Measurements from ENCODE around the gene SNRNP25.

The SNRNP25 gene

DNA sequence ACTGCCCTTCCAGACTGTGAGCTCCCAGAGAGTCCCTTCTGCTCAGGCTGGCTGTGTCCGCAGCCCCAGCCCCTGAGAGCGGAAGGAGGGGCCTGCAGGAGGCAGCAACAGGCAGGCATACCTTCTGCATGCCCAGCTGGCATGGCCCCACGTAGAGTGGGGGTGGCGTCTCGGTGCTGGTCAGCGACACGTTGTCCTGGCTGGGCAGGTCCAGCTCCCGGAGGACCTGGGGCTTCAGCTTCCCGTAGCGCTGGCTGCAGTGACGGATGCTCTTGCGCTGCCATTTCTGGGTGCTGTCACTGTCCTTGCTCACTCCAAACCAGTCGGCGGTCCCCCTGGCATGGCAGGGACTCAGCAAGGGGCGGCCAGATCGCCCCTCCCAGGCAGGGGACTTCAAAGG, 9.8 kb downstream of the SNRNP25 start:
- ChIA-PET POLR2A (interaction anchor here (0.5 kb wide), 1 partner anchor 21 kb away, joined by 3 read pairs; no protein-coding TSS in a partner anchor), CTCF (interaction anchor here (0.6 to 19.8 kb wide), 7 partner anchors 8 to 44 kb away, joined by 3 to 643 read pairs (median 29); partner anchors contain the start of gene RHBDF1)
- peaks cover 0 to 10% (median 7%) of the 10 kb centered on the region in 4 experiments for H3K4me1 ChIP-seq (ENCODE audit: control extremely low read depth in 1 of 4, control insufficient read depth in 4 of 4, insufficient read depth in 4 of 4, low read length in 3 of 4)
- WGBS (ENCODE audit: insufficient coverage) = 94% methylated on average over 14 of the region's 16 CpGs
- H3K4me3 ChIP-seq (ENCODE audit: control insufficient read depth in 1 of 7, extremely low read depth in 1 of 7, insufficient read depth in 4 of 7, low read depth in 2 of 7, low read length in 6 of 7) = no peak overlapping the region
- H3K27ac ChIP-seq (ENCODE audit: insufficient read depth in 1 of 2, low read depth in 1 of 2, low read length in 2 of 2, poor library complexity in 1 of 2, severe bottlenecking in 2 of 2) = no peak overlapping the region
- H3K9me3 ChIP-seq (ENCODE audit: control extremely low read depth in 1 of 5, control insufficient read depth in 4 of 5, insufficient read depth in 2 of 5, low read depth in 1 of 5, low read length in 4 of 5) = no peaks in the 10 kb centered on the region
- no peaks in the 10 kb centered on the region for H3K27me3 ChIP-seq (replicated peaks in 2 of 5; ENCODE audit: control insufficient read depth in 4 of 5, insufficient read depth in 5 of 5, low read length in 4 of 5)
- no peak for DNase-seq
- H3K36me3 ChIP-seq (ENCODE audit: control insufficient read depth in 4 of 4, insufficient read depth in 4 of 4, low read length in 3 of 4) = peaks cover 0 to 28% (median 5%) of the 10 kb centered on the region in 4 experiments

DNA sequence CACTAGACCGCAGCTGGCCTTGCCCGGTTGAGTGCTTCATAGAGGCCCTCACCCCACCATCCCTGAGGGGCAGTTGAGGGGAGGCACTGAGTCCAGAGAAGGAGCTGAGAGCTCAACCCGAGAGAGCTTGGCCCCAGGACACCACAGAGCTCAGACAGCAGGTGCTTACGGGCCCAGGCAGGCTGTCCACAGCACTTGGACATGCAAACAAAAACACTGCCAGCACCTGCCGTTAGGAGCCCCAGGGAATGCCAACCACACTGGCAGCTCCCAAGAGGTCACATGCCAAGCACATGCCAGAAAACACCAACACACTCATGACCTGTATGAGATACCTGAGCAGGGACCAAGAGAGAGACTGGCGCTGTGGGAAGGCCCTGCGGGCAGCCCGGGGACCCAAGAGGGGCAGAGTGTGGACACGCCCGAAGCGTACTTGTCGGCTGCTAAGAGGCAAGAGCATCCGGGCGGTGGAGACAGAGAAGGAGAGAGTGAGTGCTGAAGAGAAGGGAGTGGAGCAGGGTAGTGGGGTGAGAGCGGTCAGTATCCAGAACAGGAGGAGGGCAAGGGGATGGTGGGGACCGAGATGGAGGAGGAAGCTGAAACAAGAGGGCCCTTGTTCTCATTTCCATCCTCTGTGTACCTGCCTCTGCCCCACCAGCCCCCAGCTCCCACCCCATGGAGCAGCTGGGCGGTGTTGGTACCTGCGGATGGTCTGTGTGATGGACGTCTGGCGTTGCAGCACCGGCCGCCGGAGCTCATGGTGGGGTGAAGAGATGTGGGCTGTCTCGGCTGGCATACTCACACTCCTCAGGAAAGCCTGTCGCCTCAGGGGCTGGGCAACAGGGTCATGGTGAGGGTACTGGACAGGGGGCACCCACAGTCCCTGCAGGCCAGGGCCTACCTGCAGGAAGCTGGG, 10.6 kb downstream of the SNRNP25 start:
- ChIA-PET POLR2A (interaction anchor here (2.2 kb wide), 1 partner anchor 32 kb away, joined by 12 read pairs; no protein-coding TSS in a partner anchor), CTCF (interaction anchor here (0.6 to 19.8 kb wide), 17 partner anchors 8 to 301 kb away, joined by 3 to 643 read pairs (median 5); partner anchors contain the start of genes POLR3K, RHBDF1 and SNRNP25)
- Histone ChIP-seq H3K36me3 (ENCODE audit: control insufficient read depth in 4 of 4, insufficient read depth in 4 of 4, low read length in 3 of 4) (peaks cover 0 to 23% (median 2%) of the 10 kb centered on the region in 4 experiments), H3K4me1 (ENCODE audit: control extremely low read depth in 1 of 4, control insufficient read depth in 4 of 4, insufficient read depth in 4 of 4, low read length in 3 of 4) (peaks cover 0 to 10% (median 7%) of the 10 kb centered on the region in 4 experiments), H3K9me3 (ENCODE audit: control extremely low read depth in 1 of 5, control insufficient read depth in 4 of 5, insufficient read depth in 2 of 5, low read depth in 1 of 5, low read length in 4 of 5) (no peaks in the 10 kb centered on the region), H3K4me3 (ENCODE audit: control insufficient read depth in 1 of 7, extremely low read depth in 1 of 7, insufficient read depth in 4 of 7, low read depth in 2 of 7, low read length in 6 of 7) (no peak overlapping the region), H3K27me3 (replicated peaks in 2 of 5; ENCODE audit: control insufficient read depth in 4 of 5, insufficient read depth in 5 of 5, low read length in 4 of 5) (no peaks in the 10 kb centered on the region), H3K27ac (ENCODE audit: insufficient read depth in 1 of 2, low read depth in 1 of 2, low read length in 2 of 2, poor library complexity in 1 of 2, severe bottlenecking in 2 of 2) (no peak overlapping the region)
- no peak for DNase-seq
- WGBS (ENCODE audit: insufficient coverage) = over 99% methylated on average over 21 of the region's 25 CpGs

- WGBS (ENCODE audit: insufficient coverage) = 90% methylated on average over 9 of the region's 9 CpGs
- ChIA-PET CTCF (interaction anchor here (0.7 to 19.8 kb wide), 20 partner anchors 7 to 300 kb away, joined by 3 to 643 read pairs (median 4); partner anchors contain the start of genes POLR3K, RHBDF1 and SNRNP25), POLR2A (interaction anchor here (2.2 kb wide), 1 partner anchor 32 kb away, joined by 12 read pairs; no protein-coding TSS in a partner anchor)
- H3K4me3 ChIP-seq (ENCODE audit: control insufficient read depth in 1 of 7, extremely low read depth in 1 of 7, insufficient read depth in 4 of 7, low read depth in 2 of 7, low read length in 6 of 7) = no peak overlapping the region
- H3K27me3 ChIP-seq (replicated peaks in 2 of 5; ENCODE audit: control insufficient read depth in 4 of 5, insufficient read depth in 5 of 5, low read length in 4 of 5) = no peaks in the 10 kb centered on the region
- H3K4me1 ChIP-seq (ENCODE audit: control extremely low read depth in 1 of 4, control insufficient read depth in 4 of 4, insufficient read depth in 4 of 4, low read length in 3 of 4) = peaks cover 0 to 10% (median 7%) of the 10 kb centered on the region in 4 experiments
- no peak for DNase-seq
- H3K9me3 ChIP-seq (ENCODE audit: control extremely low read depth in 1 of 5, control insufficient read depth in 4 of 5, insufficient read depth in 2 of 5, low read depth in 1 of 5, low read length in 4 of 5) = no peaks in the 10 kb centered on the region
- H3K27ac ChIP-seq (ENCODE audit: insufficient read depth in 1 of 2, low read depth in 1 of 2, low read length in 2 of 2, poor library complexity in 1 of 2, severe bottlenecking in 2 of 2) = no peak overlapping the region
- peaks cover 0 to 21% (median 0%) of the 10 kb centered on the region in 4 experiments for H3K36me3 ChIP-seq (ENCODE audit: control insufficient read depth in 4 of 4, insufficient read depth in 4 of 4, low read length in 3 of 4)
Observed at GRCh38 chr16:64914-65255, 11.3 kb downstream of the SNRNP25 start.

- H3K9me3 ChIP-seq (ENCODE audit: control extremely low read depth in 1 of 5, control insufficient read depth in 4 of 5, insufficient read depth in 2 of 5, low read depth in 1 of 5, low read length in 4 of 5) = no peaks in the 10 kb centered on the region
- ChIA-PET POLR2A (interaction anchor here (1.1 to 2.2 kb wide), 3 partner anchors 19 to 31 kb away, joined by 5 to 12 read pairs (median 7); no protein-coding TSS in a partner anchor), CTCF (interaction anchor here (0.6 to 19.8 kb wide), 22 partner anchors 9 to 289 kb away, joined by 3 to 643 read pairs (median 5); partner anchors contain the start of genes MPG, POLR3K and SNRNP25)
- no peak overlapping the region for H3K4me3 ChIP-seq (ENCODE audit: control insufficient read depth in 1 of 7, extremely low read depth in 1 of 7, insufficient read depth in 4 of 7, low read depth in 2 of 7, low read length in 6 of 7)
- peaks cover 0 to 16% (median 0%) of the 10 kb centered on the region in 4 experiments for H3K36me3 ChIP-seq (ENCODE audit: control insufficient read depth in 4 of 4, insufficient read depth in 4 of 4, low read length in 3 of 4)
- 20% methylated on average over 13 of the region's 17 CpGs for WGBS (ENCODE audit: insufficient coverage)
- no peaks in the 10 kb centered on the region for H3K27me3 ChIP-seq (replicated peaks in 2 of 5; ENCODE audit: control insufficient read depth in 4 of 5, insufficient read depth in 5 of 5, low read length in 4 of 5)
- peak; percentile 77 to 87 (median 83) for DNase-seq
- no peak overlapping the region for H3K27ac ChIP-seq (ENCODE audit: insufficient read depth in 1 of 2, low read depth in 1 of 2, low read length in 2 of 2, poor library complexity in 1 of 2, severe bottlenecking in 2 of 2)
- H3K4me1 ChIP-seq (ENCODE audit: control extremely low read depth in 1 of 4, control insufficient read depth in 4 of 4, insufficient read depth in 4 of 4, low read length in 3 of 4) = peaks cover 0 to 10% (median 7%) of the 10 kb centered on the region in 4 experiments
Observed at GRCh38 chr16:65745-66144, 12.1 kb downstream of the SNRNP25 start.

DNA sequence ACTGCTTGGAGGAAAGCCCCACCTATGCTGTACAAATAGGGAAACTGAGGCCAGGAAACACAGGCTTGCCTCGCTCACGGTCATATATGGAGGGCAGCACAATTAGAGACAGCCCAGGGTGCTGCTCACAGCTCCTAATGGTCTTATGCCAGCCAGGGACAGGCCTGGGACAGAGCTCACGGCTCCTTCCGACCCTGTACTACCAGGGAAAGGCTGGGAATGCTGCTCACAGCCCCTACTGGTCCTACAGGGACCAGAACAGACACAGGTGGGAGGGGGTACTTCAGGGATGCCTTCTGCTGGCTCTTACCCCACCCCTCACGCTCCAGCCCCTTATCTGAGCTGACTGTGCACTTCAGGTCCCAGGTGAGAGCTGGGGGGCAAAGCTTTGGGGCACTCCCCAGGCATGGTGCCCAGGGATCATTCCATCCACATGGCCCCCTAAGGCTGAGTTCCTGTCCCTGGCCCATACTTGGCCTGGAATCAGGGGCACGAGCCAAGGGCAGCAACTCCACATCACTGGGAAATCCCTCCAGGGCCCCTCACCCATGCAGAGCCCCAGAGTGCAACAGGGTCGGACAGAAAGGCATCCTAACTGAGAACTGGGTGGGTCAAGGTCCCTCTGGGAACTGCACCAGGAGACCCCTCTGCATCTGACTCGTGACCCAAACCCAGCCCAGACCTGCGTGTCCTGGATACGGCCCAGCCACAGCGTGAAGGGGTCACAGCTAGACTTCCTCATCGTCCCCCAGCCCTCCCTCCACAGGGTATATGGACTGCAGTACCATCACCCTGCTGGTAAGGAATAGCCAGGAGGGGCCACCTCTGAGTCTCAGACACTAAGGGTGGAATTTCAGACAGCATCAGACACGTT, 12.9 kb downstream of the SNRNP25 start:
- no peak for DNase-seq
- 96% methylated on average over 12 of the region's 13 CpGs for WGBS (ENCODE audit: insufficient coverage)
- CTCF ChIA-PET = interaction anchor here (0.8 to 19.8 kb wide), 17 partner anchors 8 to 126 kb away, joined by 3 to 643 read pairs (median 7); partner anchors contain the start of genes MPG, POLR3K and SNRNP25
- H3K4me3 ChIP-seq (ENCODE audit: control insufficient read depth in 1 of 7, extremely low read depth in 1 of 7, insufficient read depth in 4 of 7, low read depth in 2 of 7, low read length in 6 of 7) = no peak overlapping the region
- POLR2A ChIA-PET = interaction anchor here (1.1 to 2.2 kb wide), 3 partner anchors 18 to 30 kb away, joined by 5 to 12 read pairs (median 7); no protein-coding TSS in a partner anchor
- no peak overlapping the region for H3K27ac ChIP-seq (ENCODE audit: insufficient read depth in 1 of 2, low read depth in 1 of 2, low read length in 2 of 2, poor library complexity in 1 of 2, severe bottlenecking in 2 of 2)
- H3K36me3 ChIP-seq (ENCODE audit: control insufficient read depth in 4 of 4, insufficient read depth in 4 of 4, low read length in 3 of 4) = peaks cover 0 to 14% (median 0%) of the 10 kb centered on the region in 4 experiments
- no peaks in the 10 kb centered on the region for H3K9me3 ChIP-seq (ENCODE audit: control extremely low read depth in 1 of 5, control insufficient read depth in 4 of 5, insufficient read depth in 2 of 5, low read depth in 1 of 5, low read length in 4 of 5)
- peaks cover 0 to 7% (median 0%) of the 10 kb centered on the region in 5 experiments for H3K27me3 ChIP-seq (replicated peaks in 2 of 5; ENCODE audit: control insufficient read depth in 4 of 5, insufficient read depth in 5 of 5, low read length in 4 of 5)
- H3K4me1 ChIP-seq (ENCODE audit: control extremely low read depth in 1 of 4, control insufficient read depth in 4 of 4, insufficient read depth in 4 of 4, low read length in 3 of 4) = peaks cover 0 to 10% (median 8%) of the 10 kb centered on the region in 4 experiments

GRCh38 chr16:67183-67791, 13.7 kb downstream of the SNRNP25 start:
- Histone ChIP-seq H3K4me1 (ENCODE audit: control extremely low read depth in 1 of 4, control insufficient read depth in 4 of 4, insufficient read depth in 4 of 4, low read length in 3 of 4) (peaks cover 0 to 14% (median 13%) of the 10 kb centered on the region in 4 experiments), H3K4me3 (ENCODE audit: control insufficient read depth in 1 of 7, extremely low read depth in 1 of 7, insufficient read depth in 4 of 7, low read depth in 2 of 7, low read length in 6 of 7) (no peak overlapping the region), H3K9me3 (ENCODE audit: control extremely low read depth in 1 of 5, control insufficient read depth in 4 of 5, insufficient read depth in 2 of 5, low read depth in 1 of 5, low read length in 4 of 5) (no peaks in the 10 kb centered on the region), H3K27ac (ENCODE audit: insufficient read depth in 1 of 2, low read depth in 1 of 2, low read length in 2 of 2, poor library complexity in 1 of 2, severe bottlenecking in 2 of 2) (no peak overlapping the region), H3K27me3 (replicated peaks in 2 of 5; ENCODE audit: control insufficient read depth in 4 of 5, insufficient read depth in 5 of 5, low read length in 4 of 5) (peaks cover 0 to 11% (median 0%) of the 10 kb centered on the region in 5 experiments), H3K36me3 (ENCODE audit: control insufficient read depth in 4 of 4, insufficient read depth in 4 of 4, low read length in 3 of 4) (peaks cover 0 to 11% (median 0%) of the 10 kb centered on the region in 4 experiments)
- DNase-seq = no peak
- ChIA-PET CTCF (interaction anchor here (1.0 to 19.8 kb wide), 6 partner anchors 7 to 51 kb away, joined by 3 to 643 read pairs (median 26); no protein-coding TSS in a partner anchor), POLR2A (interaction anchor here (0.7 kb wide), 1 partner anchor 24 kb away, joined by 3 read pairs; no protein-coding TSS in a partner anchor)
- 100% methylated on average over 9 of the region's 10 CpGs for WGBS (ENCODE audit: insufficient coverage)

Data from common myeloid progenitor, CD34-positive (primary cell).